Smooth muscle cell (in vitro differentiated cells): ENCODE results near the gene CROCC2. TPM values are rescaled to one million over a fixed set of nuclear protein-coding genes. Genes with fewer than 3 reads are reported as not detected.

Source experiments
- DNase-seq: peaks from one replicate; lab custom pipeline; 2025; ENCODE audit not compliant: unreplicated experiment; lab: John Stamatoyannopoulos, UW
- H2AFZ ChIP-seq: fragments of 200-600 bp; sonication (generic); 2 replicates; pipeline ENCODE4 v1.6.0; 2016; ENCODE audit warnings: antibody characterized with exemption, low read depth, mild to moderate bottlenecking
- H3F3A ChIP-seq: fragments of 200-600 bp; sonication (generic); 2 replicates; pipeline ENCODE4 v1.6.0; 2017; ENCODE audit warnings: antibody characterized with exemption, low read depth
- H3K27ac ChIP-seq: fragments of 200-600 bp; sonication (generic); 2 replicates; pipeline ENCODE4 v1.5.1; 2016; ENCODE audit warnings: low read depth, mild to moderate bottlenecking
- H3K27me3 ChIP-seq: fragments of 200-600 bp; sonication (generic); 2 replicates; pipeline ENCODE4 v1.6.1; 2016; ENCODE audit warnings: low read depth, mild to moderate bottlenecking
- H3K36me3 ChIP-seq: fragments of 200-600 bp; sonication (generic); 2 replicates; pipeline ENCODE4 v1.5.1; 2016; ENCODE audit warnings: low read depth
- H3K4me1 ChIP-seq: fragments of 200-600 bp; sonication (generic); 2 replicates; pipeline ENCODE4 v1.5.1; 2016; ENCODE audit warnings: low read depth
- H3K4me2 ChIP-seq: fragments of 200-600 bp; sonication (generic); 2 replicates; pipeline ENCODE4 v1.6.0; 2016; ENCODE audit warnings: mild to moderate bottlenecking
- H3K4me3 ChIP-seq: fragments of 200-600 bp; sonication (generic); 2 replicates; pipeline ENCODE4 v1.5.1; 2016; ENCODE audit warnings: mild to moderate bottlenecking
- H3K79me2 ChIP-seq: fragments of 200-600 bp; sonication (generic); 2 replicates; pipeline ENCODE4 v1.6.0; 2016; ENCODE audit warnings: low read depth, mild to moderate bottlenecking
- H3K9ac ChIP-seq: fragments of 200-600 bp; sonication (generic); 2 replicates; pipeline ENCODE4 v1.6.0; 2016; ENCODE audit warnings: low read depth
- H3K9me3 ChIP-seq: fragments of 200-600 bp; sonication (generic); replicated peaks from 2 replicates; pipeline ENCODE4 v1.5.1; 2016; ENCODE audit warnings: low read depth
- H4K20me1 ChIP-seq: fragments of 200-600 bp; sonication (generic); 2 replicates; pipeline ENCODE4 v1.6.0; 2016; ENCODE audit warnings: low read depth
- CTCF ChIP-seq: fragments of 200-600 bp; sonication (generic); IDR thresholded peaks from 2 replicates; pipeline ENCODE4 v1.5.1; 2017; ENCODE audit warnings: borderline replicate concordance, mild to moderate bottlenecking, antibody characterized with exemption; ENCODE audit not compliant: insufficient read depth, poor library complexity, severe bottlenecking
- WGBS: methylation state at CpG from one replicate; pipeline ENCODE4 v1.1.7; 2016; ENCODE audit warnings: low lambda C conversion rate; 5-methylcytosine and 5-hydroxymethylcytosine counted together
- polyA plus RNA-seq: library from polyadenylated mRNA; unstranded; fragments of >200 nt; fragmentation: Nextera tagmentation; extraction: Ambion mirVana; gene quantifications from 2 replicates; pipeline ENCODE4 v1.2.1, GENCODE V29; 2016
- total RNA-seq: library from RNA; depleted of rRNA; stranded (reverse); fragments of >200 nt; gene quantifications from 2 replicates; pipeline ENCODE4 v1.2.3, GENCODE V29; 2014

Gene CROCC2
- total and polyA plus RNA-seq, 2 experiments from 2014 or later, result not detected

GRCh38 chr2:241036397-241036963, 130.3 kb downstream of the CROCC2 start:
- TF ChIP-seq CTCF, result no peak
- Histone ChIP-seq H3K27me3 (peaks cover 36% of the 10 kb centered on the region), H3K9ac (no peak overlapping the region), H3K4me3 (no peak overlapping the region), H3K27ac (no peak overlapping the region), H3K4me2 (peak overlapping the region; percentile 74), H2AFZ (no peak overlapping the region), H3K79me2 (no peaks in the 10 kb centered on the region), H3F3A (no peaks in the 10 kb centered on the region), H3K36me3 (no peaks in the 10 kb centered on the region), H3K9me3 (no peaks in the 10 kb centered on the region), H4K20me1 (no peaks in the 10 kb centered on the region), H3K4me1 (peaks cover 3% of the 10 kb centered on the region)
- WGBS, result 11% methylated on average over 31 of the region's 36 CpGs
- no peak for DNase-seq

- Histone ChIP-seq H2AFZ (no peak overlapping the region), H3K4me3 (no peak overlapping the region), H3K79me2 (no peaks in the 10 kb centered on the region), H3K27me3 (peaks cover 41% of the 10 kb centered on the region), H3K27ac (no peak overlapping the region), H3K9ac (no peak overlapping the region), H3K4me2 (no peak overlapping the region), H3K4me1 (peaks cover 3% of the 10 kb centered on the region), H4K20me1 (no peaks in the 10 kb centered on the region), H3K36me3 (no peaks in the 10 kb centered on the region), H3F3A (no peaks in the 10 kb centered on the region), H3K9me3 (no peaks in the 10 kb centered on the region)
- 74% methylated on average over 17 of the region's 18 CpGs for WGBS
- DNase-seq, result no peak
- TF ChIP-seq CTCF, result no peak
Observed at GRCh38 chr2:241036964-241037421, 130.9 kb downstream of the CROCC2 start.

- DNase-seq, result no peak
- Histone ChIP-seq H3F3A (no peaks in the 10 kb centered on the region), H3K4me3 (no peak overlapping the region), H3K27me3 (peaks cover 46% of the 10 kb centered on the region), H3K9ac (no peak overlapping the region), H3K36me3 (no peaks in the 10 kb centered on the region), H3K4me1 (peaks cover 3% of the 10 kb centered on the region), H3K79me2 (no peaks in the 10 kb centered on the region), H3K27ac (no peak overlapping the region), H3K4me2 (no peak overlapping the region), H4K20me1 (no peaks in the 10 kb centered on the region), H2AFZ (no peak overlapping the region), H3K9me3 (no peaks in the 10 kb centered on the region)
- TF ChIP-seq CTCF, result no peak
- 82% methylated on average over 9 of the region's 9 CpGs for WGBS
Observed at GRCh38 chr2:241037498-241037897, 131.4 kb downstream of the CROCC2 start.
